ENCODE results near the gene NCAPG.

GRCh38 chr4:17786567-17786966 lies 24.2 kb upstream of the NCAPG start:
- TF ChIP-seq, protein P1, sequence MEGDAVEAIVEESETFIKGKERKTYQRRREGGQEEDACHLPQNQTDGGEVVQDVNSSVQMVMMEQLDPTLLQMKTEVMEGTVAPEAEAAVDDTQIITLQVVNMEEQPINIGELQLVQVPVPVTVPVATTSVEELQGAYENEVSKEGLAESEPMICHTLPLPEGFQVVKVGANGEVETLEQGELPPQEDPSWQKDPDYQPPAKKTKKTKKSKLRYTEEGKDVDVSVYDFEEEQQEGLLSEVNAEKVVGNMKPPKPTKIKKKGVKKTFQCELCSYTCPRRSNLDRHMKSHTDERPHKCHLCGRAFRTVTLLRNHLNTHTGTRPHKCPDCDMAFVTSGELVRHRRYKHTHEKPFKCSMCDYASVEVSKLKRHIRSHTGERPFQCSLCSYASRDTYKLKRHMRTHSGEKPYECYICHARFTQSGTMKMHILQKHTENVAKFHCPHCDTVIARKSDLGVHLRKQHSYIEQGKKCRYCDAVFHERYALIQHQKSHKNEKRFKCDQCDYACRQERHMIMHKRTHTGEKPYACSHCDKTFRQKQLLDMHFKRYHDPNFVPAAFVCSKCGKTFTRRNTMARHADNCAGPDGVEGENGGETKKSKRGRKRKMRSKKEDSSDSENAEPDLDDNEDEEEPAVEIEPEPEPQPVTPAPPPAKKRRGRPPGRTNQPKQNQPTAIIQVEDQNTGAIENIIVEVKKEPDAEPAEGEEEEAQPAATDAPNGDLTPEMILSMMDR (IDR thresholded peaks at IDR 0.05): no peak
- TF ChIP-seq POLR2A (IDR thresholded peaks at IDR 0.05): no peak

Data from testis (tissue), 2 donors.